Measurements from ENCODE around the gene MRS2.
"Not testable (repeated sequence)": the region's sequence is repeated elsewhere in the genome, so short reads cannot be mapped to it uniquely, and the experiment has no call there.

Gene MRS2

DNA sequence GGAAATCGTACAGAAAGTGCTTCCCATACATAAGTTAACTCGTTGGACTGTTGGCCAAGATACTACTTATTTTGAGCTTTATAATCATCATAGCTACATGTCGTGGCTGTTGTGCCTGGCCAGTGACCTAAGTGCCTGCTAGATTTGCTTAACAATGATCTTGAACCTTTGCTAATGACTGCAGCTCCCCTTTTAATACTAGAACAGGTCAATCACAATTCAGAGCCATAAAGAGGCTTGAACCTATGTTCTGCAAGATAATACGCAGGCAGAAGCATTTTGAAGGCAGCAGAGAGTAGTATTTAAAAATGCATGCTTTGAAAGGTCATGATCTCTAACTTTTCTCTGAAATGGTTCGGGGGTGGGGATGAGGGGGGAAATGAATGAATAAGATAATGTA is 2.5 kb downstream of the MRS2 start:
- Mint-ChIP-seq H3K27me3 (peaks cover 2% of the 10 kb centered on the region), H3K4me1 (peaks cover 29% of the 10 kb centered on the region), H3K9me3 (no peaks in the 10 kb centered on the region), H3K4me3 (no peak overlapping the region), H3K36me3 (no peaks in the 10 kb centered on the region), H3K27ac (no peak overlapping the region)

GRCh38 chr6:24408719-24409410 is 6.1 kb downstream of the MRS2 start:
- Mint-ChIP-seq H3K9me3 (no peaks in the 10 kb centered on the region), H3K27me3 (no peaks in the 10 kb centered on the region), H3K4me1 (peaks cover 24% of the 10 kb centered on the region), H3K4me3 (no peak overlapping the region), H3K36me3 (peaks cover 8% of the 10 kb centered on the region), H3K27ac (no peak overlapping the region)

- H3K27me3 Mint-ChIP-seq = no peaks in the 10 kb centered on the region
- no peak overlapping the region for H3K4me3 Mint-ChIP-seq
- peaks cover 10% of the 10 kb centered on the region for H3K36me3 Mint-ChIP-seq
- H3K4me1 Mint-ChIP-seq = peaks cover 9% of the 10 kb centered on the region
- peak overlapping the region; percentile 12 for H3K27ac Mint-ChIP-seq
- no peaks in the 10 kb centered on the region for H3K9me3 Mint-ChIP-seq
Measured at GRCh38 chr6:24410622-24411021, 7.9 kb downstream of the MRS2 start.

GRCh38 chr6:24412294-24412693 is 9.6 kb downstream of the MRS2 start:
- H3K27ac Mint-ChIP-seq = peak overlapping the region; percentile 72
- H3K36me3 Mint-ChIP-seq = peaks cover 10% of the 10 kb centered on the region
- peaks cover 9% of the 10 kb centered on the region for H3K4me1 Mint-ChIP-seq
- H3K9me3 Mint-ChIP-seq = no peaks in the 10 kb centered on the region
- no peak overlapping the region for H3K4me3 Mint-ChIP-seq
- H3K27me3 Mint-ChIP-seq = no peaks in the 10 kb centered on the region

GRCh38 chr6:24414531-24414930 is 11.8 kb downstream of the MRS2 start:
- H3K27me3 Mint-ChIP-seq, H3K9me3 Mint-ChIP-seq, H3K27ac Mint-ChIP-seq, H3K4me3 Mint-ChIP-seq, H3K4me1 Mint-ChIP-seq: not testable (repeated sequence)
- H3K36me3 Mint-ChIP-seq = peaks cover 14% of the 10 kb centered on the region

- H3K9me3 Mint-ChIP-seq = no peaks in the 10 kb centered on the region
- no peaks in the 10 kb centered on the region for H3K27me3 Mint-ChIP-seq
- H3K36me3 Mint-ChIP-seq = peaks cover 16% of the 10 kb centered on the region
- H3K4me1 Mint-ChIP-seq = peaks cover under 1% of the 10 kb centered on the region
- no peak overlapping the region for H3K27ac Mint-ChIP-seq
- H3K4me3 Mint-ChIP-seq = no peak overlapping the region
Measured at GRCh38 chr6:24415753-24416152, 13.0 kb downstream of the MRS2 start.

DNA sequence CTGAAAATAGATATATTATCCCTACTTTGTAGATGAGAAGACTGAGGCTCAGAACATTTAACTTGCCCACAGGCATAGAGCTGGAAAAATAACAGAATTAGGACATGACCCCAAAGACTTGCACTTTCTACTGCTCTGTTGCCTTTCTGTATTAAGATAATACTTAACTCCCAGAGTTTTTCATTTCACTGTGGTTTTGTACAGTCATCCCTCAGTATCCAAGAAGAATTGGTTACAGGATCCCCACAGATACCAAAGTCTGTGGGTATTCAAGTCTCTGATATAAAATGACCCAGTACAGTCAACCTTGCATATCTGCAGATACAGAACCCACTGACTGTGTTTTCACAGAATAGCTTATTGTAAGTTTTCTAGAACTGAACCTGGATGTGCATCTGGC is 16.8 kb downstream of the MRS2 start:
- H3K27me3 Mint-ChIP-seq = no peaks in the 10 kb centered on the region
- H3K4me1 Mint-ChIP-seq = no peaks in the 10 kb centered on the region
- H3K9me3 Mint-ChIP-seq = no peaks in the 10 kb centered on the region
- peaks cover 10% of the 10 kb centered on the region for H3K36me3 Mint-ChIP-seq
- H3K4me3 Mint-ChIP-seq = no peak overlapping the region
- H3K27ac Mint-ChIP-seq = no peak overlapping the region

DNA sequence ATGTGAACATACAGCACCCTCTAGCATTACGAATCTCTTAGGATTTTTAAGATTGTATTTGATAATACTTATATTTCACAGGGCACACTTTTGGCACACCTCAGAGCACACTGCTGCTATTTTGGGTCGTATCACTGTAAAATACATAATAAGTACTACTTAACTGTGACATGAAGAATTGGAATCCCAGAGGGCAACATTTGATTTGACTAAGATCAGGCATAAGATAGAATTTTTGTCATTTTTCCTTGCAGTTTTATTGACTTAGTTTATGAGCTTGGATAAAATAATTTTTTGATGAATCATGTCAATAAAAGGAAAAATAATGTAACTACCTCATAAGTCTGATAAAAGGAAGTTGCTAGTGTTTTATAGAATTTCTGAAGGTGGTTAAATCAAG is 22.4 kb downstream of the MRS2 start:
- Mint-ChIP-seq H3K4me3 (no peak overlapping the region), H3K4me1 (no peaks in the 10 kb centered on the region), H3K27me3 (no peaks in the 10 kb centered on the region), H3K9me3 (no peaks in the 10 kb centered on the region), H3K27ac (no peak overlapping the region), H3K36me3 (peaks cover 5% of the 10 kb centered on the region)

DNA sequence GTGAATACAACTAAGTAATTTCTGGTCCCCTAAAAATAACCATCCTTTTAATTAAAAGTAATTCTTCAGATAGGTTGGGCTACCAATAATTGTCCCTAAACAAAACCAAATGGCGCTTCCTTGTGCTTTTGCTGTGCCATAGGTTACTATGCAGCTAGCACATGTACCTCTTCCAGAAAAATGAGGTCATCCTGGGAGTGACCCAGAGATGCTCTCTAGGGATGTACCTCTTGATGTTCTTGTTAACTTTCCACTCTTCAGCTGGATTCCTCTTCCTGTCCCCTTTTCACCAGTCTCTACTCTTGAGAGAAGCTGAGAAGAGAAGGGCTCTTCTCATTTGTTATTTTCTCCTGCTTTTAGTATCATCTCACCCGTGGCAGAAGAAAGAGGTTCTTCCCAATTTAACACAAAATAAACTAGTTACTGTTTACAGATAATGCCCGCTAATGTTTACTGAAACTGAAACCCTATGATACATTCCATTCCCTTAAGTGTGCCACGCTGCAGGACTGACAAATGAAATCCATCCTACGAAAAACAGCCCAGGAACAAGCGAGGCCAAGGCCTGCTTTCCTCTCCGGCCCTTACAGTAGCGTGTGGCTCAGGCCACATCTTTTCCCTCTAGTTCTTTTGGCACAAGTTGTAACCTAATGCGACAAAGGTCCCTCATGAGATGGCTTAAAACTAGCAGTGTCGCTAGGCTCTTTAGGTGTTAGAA is 24.2 kb downstream of the MRS2 start:
- Mint-ChIP-seq H3K36me3 (peaks cover 2% of the 10 kb centered on the region), H3K27me3 (no peaks in the 10 kb centered on the region), H3K4me3 (no peak overlapping the region), H3K9me3 (no peaks in the 10 kb centered on the region), H3K27ac (peak overlapping the region; percentile 2), H3K4me1 (no peaks in the 10 kb centered on the region)

DNA sequence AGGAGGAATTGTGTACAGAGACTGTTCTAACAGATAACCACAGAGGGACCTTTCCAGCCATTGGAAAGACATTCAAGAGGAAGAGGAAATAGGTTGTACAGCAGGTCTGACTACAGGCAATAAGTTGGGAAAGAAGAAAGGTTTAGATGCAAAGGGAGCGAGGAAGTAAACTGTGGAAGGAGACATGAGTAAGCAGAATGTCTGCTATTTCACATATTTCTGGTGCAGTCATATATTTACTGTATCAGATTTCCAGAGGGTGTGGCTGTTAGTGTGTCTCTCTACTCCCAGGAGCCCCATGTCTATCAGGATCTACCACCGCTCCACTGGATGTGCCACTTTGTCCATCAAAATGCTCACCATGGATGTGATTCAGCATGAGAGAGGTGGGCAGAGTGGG is 25.9 kb downstream of the MRS2 start:
- H3K27ac Mint-ChIP-seq = peak overlapping the region; percentile 53
- H3K9me3 Mint-ChIP-seq = no peaks in the 10 kb centered on the region
- H3K4me1 Mint-ChIP-seq = no peaks in the 10 kb centered on the region

DNA sequence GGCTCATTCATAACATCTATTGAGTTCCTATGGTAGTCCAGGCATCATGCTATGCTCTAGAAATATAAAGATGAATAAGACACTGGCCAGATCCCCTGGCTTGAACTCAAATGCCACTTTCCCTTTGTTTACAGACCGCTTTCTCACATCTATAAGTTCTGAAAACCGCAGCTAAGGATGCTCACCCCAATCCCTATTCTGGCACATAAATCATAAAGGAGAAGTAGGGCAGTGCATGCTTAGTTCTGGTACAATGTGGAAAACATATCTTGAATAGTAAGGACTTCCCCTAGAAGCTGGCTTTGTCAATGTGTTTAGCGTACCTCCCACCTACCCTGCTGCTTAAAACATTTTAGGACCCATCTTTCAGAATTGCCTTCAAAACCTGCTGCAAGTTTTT is 26.4 kb downstream of the MRS2 start:
- H3K4me3 Mint-ChIP-seq = no peak overlapping the region
- H3K36me3 Mint-ChIP-seq = no peaks in the 10 kb centered on the region
- no peaks in the 10 kb centered on the region for H3K4me1 Mint-ChIP-seq
- H3K27me3 Mint-ChIP-seq = no peaks in the 10 kb centered on the region
- H3K9me3 Mint-ChIP-seq = no peaks in the 10 kb centered on the region
- no peak overlapping the region for H3K27ac Mint-ChIP-seq

More for the DNA sequence above, 25.9 kb downstream of the MRS2 start:
- Mint-ChIP-seq H3K27me3 (no peaks in the 10 kb centered on the region), H3K36me3 (no peaks in the 10 kb centered on the region), H3K4me3 (no peak overlapping the region)

GRCh38 chr6:24430086-24430485 is 27.4 kb downstream of the MRS2 start:
- Mint-ChIP-seq H3K9me3 (no peaks in the 10 kb centered on the region), H3K4me1 (no peaks in the 10 kb centered on the region), H3K27ac (no peak overlapping the region), H3K4me3 (no peak overlapping the region), H3K27me3 (no peaks in the 10 kb centered on the region), H3K36me3 (no peaks in the 10 kb centered on the region)

DNA sequence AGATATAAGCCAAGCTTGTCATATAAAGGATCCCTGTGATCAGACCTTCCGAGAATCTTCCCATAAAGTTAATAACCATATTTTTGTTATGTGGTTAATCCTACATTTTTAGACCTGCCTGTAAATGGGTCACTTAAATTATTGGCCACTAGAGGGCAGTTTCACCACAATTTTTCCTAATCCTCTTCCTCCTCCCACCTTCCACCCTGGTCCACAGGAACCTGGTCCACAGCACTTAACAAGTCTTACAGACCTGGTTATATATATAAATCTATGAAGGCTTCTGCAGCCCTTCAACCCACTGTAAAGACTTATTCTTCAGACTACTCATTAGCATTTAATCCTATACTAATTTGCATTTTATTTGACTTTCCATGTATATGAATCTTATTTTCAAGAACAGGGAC is 28.3 kb downstream of the MRS2 start:
- H3K36me3 Mint-ChIP-seq = no peaks in the 10 kb centered on the region
- no peaks in the 10 kb centered on the region for H3K4me1 Mint-ChIP-seq
- H3K9me3 Mint-ChIP-seq = no peaks in the 10 kb centered on the region
- no peak overlapping the region for H3K4me3 Mint-ChIP-seq
- H3K27me3 Mint-ChIP-seq = no peaks in the 10 kb centered on the region
- H3K27ac Mint-ChIP-seq = no peak overlapping the region

GRCh38 chr6:24432611-24433010 is 29.9 kb downstream of the MRS2 start:
- H3K36me3 Mint-ChIP-seq = peaks cover 2% of the 10 kb centered on the region
- no peak overlapping the region for H3K27ac Mint-ChIP-seq
- no peaks in the 10 kb centered on the region for H3K4me1 Mint-ChIP-seq
- no peaks in the 10 kb centered on the region for H3K9me3 Mint-ChIP-seq
- H3K27me3 Mint-ChIP-seq = no peaks in the 10 kb centered on the region
- H3K4me3 Mint-ChIP-seq = no peak overlapping the region

GRCh38 chr6:24436979-24437378 is 34.2 kb downstream of the MRS2 start:
- Mint-ChIP-seq H3K4me1 (peaks cover 7% of the 10 kb centered on the region), H3K27me3 (no peaks in the 10 kb centered on the region), H3K9me3 (no peaks in the 10 kb centered on the region), H3K27ac (no peak overlapping the region), H3K36me3 (peaks cover 6% of the 10 kb centered on the region), H3K4me3 (no peak overlapping the region)

- Mint-ChIP-seq H3K4me1 (peaks cover 7% of the 10 kb centered on the region), H3K4me3 (no peak overlapping the region), H3K9me3 (no peaks in the 10 kb centered on the region), H3K27ac (no peak overlapping the region), H3K36me3 (peaks cover 6% of the 10 kb centered on the region), H3K27me3 (no peaks in the 10 kb centered on the region)
Measured at GRCh38 chr6:24439858-24440539, 37.3 kb downstream of the MRS2 start.
